GM19043 (cell line): ENCODE measurements around the gene CNTRL.
"Not testable (repeated sequence)": the region's sequence is repeated elsewhere in the genome, so short reads cannot be mapped to it uniquely, and the experiment has no call there.

ENCODE experiments used
- ATAC-seq: cut with Tn5 transposase; IDR thresholded peaks from one replicate; pipeline ENCODE4 v1.9.1; 2021; ENCODE audit warnings: low read depth; ENCODE audit not compliant: unreplicated experiment

CNTRL gene

GRCh38 chr9:121071756-121072421 lies 2.9 kb upstream of the CNTRL start:
- no peak for ATAC-seq

- ATAC-seq, result no peak
Measured at GRCh38 chr9:121073038-121073437, 1.7 kb upstream of the CNTRL start.

- no peak for ATAC-seq
Measured at GRCh38 chr9:121075251-121076036, 689 bp downstream of the CNTRL start.

- no peak for ATAC-seq
Measured at GRCh38 chr9:121082075-121082474, 7.3 kb downstream of the CNTRL start.

- no peak for ATAC-seq
Measured at GRCh38 chr9:121085661-121086060, 10.9 kb downstream of the CNTRL start.

GRCh38 chr9:121088576-121088975 lies 13.8 kb downstream of the CNTRL start:
- no peak for ATAC-seq

- ATAC-seq, result not testable (repeated sequence)
Measured at GRCh38 chr9:121090743-121091142, 16.0 kb downstream of the CNTRL start.

- ATAC-seq, result no peak
Measured at GRCh38 chr9:121095057-121095456, 20.3 kb downstream of the CNTRL start.

GRCh38 chr9:121098567-121099198 lies 23.9 kb downstream of the CNTRL start:
- ATAC-seq, result no peak

GRCh38 chr9:121104054-121104453 lies 29.3 kb downstream of the CNTRL start:
- not testable (repeated sequence) for ATAC-seq

GRCh38 chr9:121105531-121105930 lies 30.8 kb downstream of the CNTRL start:
- ATAC-seq, result no peak

- ATAC-seq, result no peak
Measured at GRCh38 chr9:121107029-121107428, 32.3 kb downstream of the CNTRL start.

GRCh38 chr9:121107881-121108280 lies 33.1 kb downstream of the CNTRL start:
- no peak for ATAC-seq

GRCh38 chr9:121115466-121115865 lies 40.7 kb downstream of the CNTRL start:
- no peak for ATAC-seq

GRCh38 chr9:121118266-121118665 lies 43.5 kb downstream of the CNTRL start:
- ATAC-seq, result no peak

- no peak for ATAC-seq
Measured at GRCh38 chr9:121120386-121120785, 45.6 kb downstream of the CNTRL start.

- ATAC-seq, result peak; percentile 98
Measured at GRCh38 chr9:121121582-121122087, 46.9 kb downstream of the CNTRL start.

- ATAC-seq, result no peak
Measured at GRCh38 chr9:121122246-121123032, 47.7 kb downstream of the CNTRL start.

GRCh38 chr9:121123816-121124535 lies 49.2 kb downstream of the CNTRL start:
- no peak for ATAC-seq

- no peak for ATAC-seq
Measured at GRCh38 chr9:121125590-121125989, 50.8 kb downstream of the CNTRL start.
